Measurements from ENCODE around the gene ZNFX1. TPM values are rescaled to one million over a fixed set of nuclear protein-coding genes. Genes with fewer than 3 reads are reported as not detected.

The ZNFX1 gene
- polyA plus RNA-seq, 1 donor from 2014 or later: 5.4 TPM

DNA sequence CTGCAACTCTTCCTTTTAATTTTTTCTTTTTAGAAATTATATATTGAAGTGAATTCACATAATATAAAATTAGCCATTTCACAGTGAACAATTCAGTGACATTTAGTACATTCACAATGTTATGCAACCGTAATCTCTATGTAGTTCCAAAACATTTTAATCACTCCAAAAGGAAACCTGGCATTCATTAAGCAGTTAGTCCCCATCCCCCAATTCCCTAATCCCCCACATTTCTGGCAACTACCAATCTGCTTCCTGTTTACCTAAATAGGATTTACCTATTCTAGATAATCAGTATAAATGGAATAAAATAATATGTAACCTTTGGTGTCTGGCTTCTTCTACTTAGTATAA is 67.1 kb downstream of the ZNFX1 start:
- Histone ChIP-seq H4K20me1 (ENCODE audit: insufficient read depth) (no peaks in the 10 kb centered on the region), H2AFZ (ENCODE audit: low read depth, low read length) (no peak overlapping the region), H3F3A (ENCODE audit: insufficient read depth, low read length, poor library complexity, severe bottlenecking) (no peaks in the 10 kb centered on the region), H3K9me3 (ENCODE audit: low read length) (no peaks in the 10 kb centered on the region), H3K79me2 (replicated peaks; ENCODE audit: insufficient read depth, low read length) (no peaks in the 10 kb centered on the region), H3K27me3 (ENCODE audit: insufficient read depth, low read depth, low read length) (no peaks in the 10 kb centered on the region), H3K9me2 (ENCODE audit: insufficient read depth, low read length) (no peaks in the 10 kb centered on the region), H3K9ac (ENCODE audit: low read length) (no peak overlapping the region), H3K27ac (ENCODE audit: low read length) (no peak overlapping the region), H3K36me3 (ENCODE audit: insufficient read depth, low read length) (no peaks in the 10 kb centered on the region), H3K4me2 (ENCODE audit: low read length) (no peak overlapping the region), H3K4me3 (ENCODE audit: low read length) (no peak overlapping the region)
- no peak for TF ChIP-seq POLR2AphosphoS5 (IDR thresholded peaks at IDR 0.05)
- TF ChIP-seq, protein P1, sequence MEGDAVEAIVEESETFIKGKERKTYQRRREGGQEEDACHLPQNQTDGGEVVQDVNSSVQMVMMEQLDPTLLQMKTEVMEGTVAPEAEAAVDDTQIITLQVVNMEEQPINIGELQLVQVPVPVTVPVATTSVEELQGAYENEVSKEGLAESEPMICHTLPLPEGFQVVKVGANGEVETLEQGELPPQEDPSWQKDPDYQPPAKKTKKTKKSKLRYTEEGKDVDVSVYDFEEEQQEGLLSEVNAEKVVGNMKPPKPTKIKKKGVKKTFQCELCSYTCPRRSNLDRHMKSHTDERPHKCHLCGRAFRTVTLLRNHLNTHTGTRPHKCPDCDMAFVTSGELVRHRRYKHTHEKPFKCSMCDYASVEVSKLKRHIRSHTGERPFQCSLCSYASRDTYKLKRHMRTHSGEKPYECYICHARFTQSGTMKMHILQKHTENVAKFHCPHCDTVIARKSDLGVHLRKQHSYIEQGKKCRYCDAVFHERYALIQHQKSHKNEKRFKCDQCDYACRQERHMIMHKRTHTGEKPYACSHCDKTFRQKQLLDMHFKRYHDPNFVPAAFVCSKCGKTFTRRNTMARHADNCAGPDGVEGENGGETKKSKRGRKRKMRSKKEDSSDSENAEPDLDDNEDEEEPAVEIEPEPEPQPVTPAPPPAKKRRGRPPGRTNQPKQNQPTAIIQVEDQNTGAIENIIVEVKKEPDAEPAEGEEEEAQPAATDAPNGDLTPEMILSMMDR (IDR thresholded peaks at IDR 0.05; ENCODE audit: poor library complexity, severe bottlenecking): no peak
- TF ChIP-seq EZH2 (IDR thresholded peaks at IDR 0.05; ENCODE audit: borderline replicate concordance, insufficient read depth, low read length, poor library complexity, severe bottlenecking): no peak
- no peak for TF ChIP-seq SMC3 (conservative IDR thresholded peaks at IDR 0.05; ENCODE audit: poor library complexity)
- TF ChIP-seq EP300 (conservative IDR thresholded peaks at IDR 0.05; ENCODE audit: poor library complexity, severe bottlenecking): no peak
- TF ChIP-seq RAD21 (conservative IDR thresholded peaks at IDR 0.05): no peak
- TF ChIP-seq, protein P2, sequence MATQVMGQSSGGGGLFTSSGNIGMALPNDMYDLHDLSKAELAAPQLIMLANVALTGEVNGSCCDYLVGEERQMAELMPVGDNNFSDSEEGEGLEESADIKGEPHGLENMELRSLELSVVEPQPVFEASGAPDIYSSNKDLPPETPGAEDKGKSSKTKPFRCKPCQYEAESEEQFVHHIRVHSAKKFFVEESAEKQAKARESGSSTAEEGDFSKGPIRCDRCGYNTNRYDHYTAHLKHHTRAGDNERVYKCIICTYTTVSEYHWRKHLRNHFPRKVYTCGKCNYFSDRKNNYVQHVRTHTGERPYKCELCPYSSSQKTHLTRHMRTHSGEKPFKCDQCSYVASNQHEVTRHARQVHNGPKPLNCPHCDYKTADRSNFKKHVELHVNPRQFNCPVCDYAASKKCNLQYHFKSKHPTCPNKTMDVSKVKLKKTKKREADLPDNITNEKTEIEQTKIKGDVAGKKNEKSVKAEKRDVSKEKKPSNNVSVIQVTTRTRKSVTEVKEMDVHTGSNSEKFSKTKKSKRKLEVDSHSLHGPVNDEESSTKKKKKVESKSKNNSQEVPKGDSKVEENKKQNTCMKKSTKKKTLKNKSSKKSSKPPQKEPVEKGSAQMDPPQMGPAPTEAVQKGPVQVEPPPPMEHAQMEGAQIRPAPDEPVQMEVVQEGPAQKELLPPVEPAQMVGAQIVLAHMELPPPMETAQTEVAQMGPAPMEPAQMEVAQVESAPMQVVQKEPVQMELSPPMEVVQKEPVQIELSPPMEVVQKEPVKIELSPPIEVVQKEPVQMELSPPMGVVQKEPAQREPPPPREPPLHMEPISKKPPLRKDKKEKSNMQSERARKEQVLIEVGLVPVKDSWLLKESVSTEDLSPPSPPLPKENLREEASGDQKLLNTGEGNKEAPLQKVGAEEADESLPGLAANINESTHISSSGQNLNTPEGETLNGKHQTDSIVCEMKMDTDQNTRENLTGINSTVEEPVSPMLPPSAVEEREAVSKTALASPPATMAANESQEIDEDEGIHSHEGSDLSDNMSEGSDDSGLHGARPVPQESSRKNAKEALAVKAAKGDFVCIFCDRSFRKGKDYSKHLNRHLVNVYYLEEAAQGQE (IDR thresholded peaks at IDR 0.05; ENCODE audit: borderline replicate concordance): no peak
- no peak for TF ChIP-seq MXI1 (conservative IDR thresholded peaks at IDR 0.05; ENCODE audit: poor library complexity, severe bottlenecking)
- no peak for TF ChIP-seq TAF1 (IDR thresholded peaks at IDR 0.05; ENCODE audit: low read depth)

DNA sequence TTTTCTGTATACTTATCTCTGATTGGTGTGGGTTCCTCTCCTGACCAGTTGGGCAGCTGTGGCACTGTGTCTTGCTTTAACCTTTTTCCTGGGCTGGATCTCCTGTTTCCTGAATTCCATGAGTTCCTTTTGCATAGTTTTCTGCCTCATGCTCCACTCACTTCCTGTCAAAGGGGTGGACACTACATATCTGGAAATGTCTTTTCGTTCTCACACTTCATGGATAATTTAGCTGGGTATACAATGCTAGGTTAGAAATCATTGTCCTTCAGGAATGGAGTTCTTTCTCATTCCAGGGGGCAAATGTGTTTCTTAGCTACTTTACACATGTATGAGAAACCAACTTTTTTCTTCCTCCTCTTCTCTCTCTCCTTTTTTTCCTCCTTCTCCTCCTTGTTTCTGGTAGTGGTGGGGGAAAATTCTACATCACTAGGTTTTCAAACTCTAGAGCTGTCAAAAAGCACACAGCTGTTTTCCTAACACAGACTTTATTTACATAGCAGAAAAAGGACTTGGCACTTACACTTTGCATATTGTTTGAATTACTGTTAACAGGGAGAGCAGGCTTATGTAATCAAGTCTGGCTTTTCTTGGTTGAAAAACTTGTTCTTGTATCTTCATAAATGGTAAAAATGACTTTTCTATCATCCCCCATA is 67.6 kb downstream of the ZNFX1 start:
- Histone ChIP-seq H3K9me3 (ENCODE audit: low read length) (no peaks in the 10 kb centered on the region), H3K4me2 (ENCODE audit: low read length) (no peak overlapping the region), H3K79me2 (replicated peaks; ENCODE audit: insufficient read depth, low read length) (no peaks in the 10 kb centered on the region)

More for the DNA sequence above, 67.6 kb downstream of the ZNFX1 start:
- Histone ChIP-seq H3K36me3 (ENCODE audit: insufficient read depth, low read length) (no peaks in the 10 kb centered on the region), H2AFZ (ENCODE audit: low read depth, low read length) (no peak overlapping the region), H3K4me3 (ENCODE audit: low read length) (no peak overlapping the region), H3K9me2 (ENCODE audit: insufficient read depth, low read length) (no peaks in the 10 kb centered on the region), H3K27ac (ENCODE audit: low read length) (no peak overlapping the region), H4K20me1 (ENCODE audit: insufficient read depth) (no peaks in the 10 kb centered on the region), H3F3A (ENCODE audit: insufficient read depth, low read length, poor library complexity, severe bottlenecking) (no peaks in the 10 kb centered on the region), H3K9ac (ENCODE audit: low read length) (no peak overlapping the region), H3K27me3 (ENCODE audit: insufficient read depth, low read depth, low read length) (no peaks in the 10 kb centered on the region)
- TF ChIP-seq, protein P1 (IDR thresholded peaks at IDR 0.05; ENCODE audit: poor library complexity, severe bottlenecking): no peak
- TF ChIP-seq TAF1 (IDR thresholded peaks at IDR 0.05; ENCODE audit: low read depth): no peak
- no peak for TF ChIP-seq EZH2 (IDR thresholded peaks at IDR 0.05; ENCODE audit: borderline replicate concordance, insufficient read depth, low read length, poor library complexity, severe bottlenecking)
- TF ChIP-seq, protein P2 (IDR thresholded peaks at IDR 0.05; ENCODE audit: borderline replicate concordance): no peak
- TF ChIP-seq MXI1 (conservative IDR thresholded peaks at IDR 0.05; ENCODE audit: poor library complexity, severe bottlenecking): no peak
- TF ChIP-seq POLR2AphosphoS5 (IDR thresholded peaks at IDR 0.05): no peak
- no peak for TF ChIP-seq RAD21 (conservative IDR thresholded peaks at IDR 0.05)
- no peak for TF ChIP-seq EP300 (conservative IDR thresholded peaks at IDR 0.05; ENCODE audit: poor library complexity, severe bottlenecking)
- TF ChIP-seq SMC3 (conservative IDR thresholded peaks at IDR 0.05; ENCODE audit: poor library complexity): no peak

All from neural cell (in vitro differentiated cells).